DND-41 (cell line): ENCODE results near the gene LRRC75B.

Experiments used
- CTCF ChIP-seq: IDR thresholded peaks from 2 replicates; pipeline ENCODE4 v1.5.1; 2012; ENCODE audit warnings: borderline replicate concordance, low read length, moderate library complexity, mild to moderate bottlenecking; ENCODE audit not compliant: poor library complexity, severe bottlenecking; ENCODE audit errors: extremely low read depth
- EZH2 ChIP-seq: IDR thresholded peaks from 3 replicates; pipeline ENCODE4 v1.6.1; 2012; ENCODE audit warnings: borderline replicate concordance, low read depth, mild to moderate bottlenecking, moderate library complexity, low read length, inconsistent platforms; ENCODE audit not compliant: severe bottlenecking

DNA sequence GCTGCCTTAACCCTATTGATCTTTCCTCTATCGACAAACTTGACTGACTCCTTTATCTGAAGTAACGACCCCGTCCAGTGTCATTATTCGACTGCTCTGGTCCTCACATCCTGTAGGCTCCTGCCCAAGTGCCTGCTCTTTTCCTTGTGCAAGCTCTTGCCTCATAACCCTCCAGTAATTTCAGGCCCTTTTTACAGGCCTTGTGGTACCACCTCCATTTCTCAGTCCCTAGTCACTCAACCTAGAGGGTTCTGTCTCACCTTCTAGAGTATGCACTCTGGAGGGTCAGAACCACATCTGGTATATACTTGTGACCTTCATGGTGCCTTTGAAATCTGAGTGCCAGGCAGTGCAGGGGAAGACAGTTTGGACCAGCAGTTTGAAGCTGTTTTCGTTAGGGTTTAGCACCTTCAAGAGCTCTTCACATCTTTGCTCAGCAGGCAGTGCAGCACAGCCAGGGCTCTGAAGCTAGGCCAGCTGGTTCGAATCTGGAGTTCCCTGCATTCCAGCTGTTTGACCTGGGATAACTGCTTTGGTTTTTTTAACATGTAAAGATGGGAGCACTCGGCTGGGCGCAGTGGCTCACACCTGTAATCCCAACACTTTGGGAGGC lies 25.9 kb downstream of the LRRC75B start:
- TF ChIP-seq CTCF, result no peak
- TF ChIP-seq EZH2, result no peak
